DOHH2 (cell line): ENCODE results near the gene DCTD.

Experiments used
- CTCF ChIP-seq: fragments of 200-600 bp; sonication (generic); IDR thresholded peaks from one replicate; pipeline ENCODE4 v1.5.1; 2014; ENCODE audit warnings: antibody characterized with exemption, mild to moderate bottlenecking, low read depth, low read length; ENCODE audit not compliant: poor library complexity, severe bottlenecking
- EZH2phosphoT487 ChIP-seq: fragments of 200-600 bp; sonication (generic); IDR thresholded peaks from 2 replicates; pipeline ENCODE4 v1.6.1; 2017; ENCODE audit warnings: borderline replicate concordance, mild to moderate bottlenecking, antibody characterized with exemption, low read length, moderate library complexity, mixed read lengths

DNA sequence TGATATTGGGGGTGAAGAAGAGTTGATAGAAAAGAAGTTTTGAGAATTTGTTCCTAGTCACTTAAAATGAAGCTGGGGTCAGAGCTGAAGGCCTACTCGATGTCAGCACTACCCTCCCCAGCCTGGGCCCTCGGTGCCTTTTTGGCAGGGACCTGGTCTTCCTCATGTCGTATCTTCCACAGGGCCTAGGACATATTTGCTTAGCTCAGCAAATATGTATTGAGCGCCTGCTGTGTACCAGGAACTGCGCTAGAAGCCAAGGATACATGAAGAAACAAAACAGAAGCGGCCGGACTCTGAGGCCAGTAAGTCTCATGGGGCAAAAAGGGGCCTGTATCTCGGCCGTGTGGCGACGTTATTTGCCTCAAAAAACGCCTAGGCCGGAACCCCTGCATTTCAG is 44.3 kb downstream of the DCTD start:
- TF ChIP-seq CTCF (no peak), EZH2phosphoT487 (no peak)
